K562 (cell line): Measurements from ENCODE around the gene NRG2.

Experiments
- ZKSCAN1 ChIP-seq: fragments of 150-350 bp; IDR thresholded peaks from 2 replicates; pipeline ENCODE4 v1.6.1; 2016; ENCODE audit warnings: low read depth, low read length
- ZNF224 ChIP-seq: sonication (generic); formaldehyde crosslinking; IDR thresholded peaks from 2 replicates; pipeline ENCODE4 v1.8.0; 2022; ENCODE audit warnings: mild to moderate bottlenecking, missing genetic modification reagents
- TF ChIP-seq, protein P1 (sequence below): conservative IDR thresholded peaks from 2 replicates; pipeline ENCODE4 v1.6.1; 2011; ENCODE audit warnings: low read depth, mild to moderate bottlenecking, low read length; ENCODE audit not compliant: control insufficient read depth

DNA sequence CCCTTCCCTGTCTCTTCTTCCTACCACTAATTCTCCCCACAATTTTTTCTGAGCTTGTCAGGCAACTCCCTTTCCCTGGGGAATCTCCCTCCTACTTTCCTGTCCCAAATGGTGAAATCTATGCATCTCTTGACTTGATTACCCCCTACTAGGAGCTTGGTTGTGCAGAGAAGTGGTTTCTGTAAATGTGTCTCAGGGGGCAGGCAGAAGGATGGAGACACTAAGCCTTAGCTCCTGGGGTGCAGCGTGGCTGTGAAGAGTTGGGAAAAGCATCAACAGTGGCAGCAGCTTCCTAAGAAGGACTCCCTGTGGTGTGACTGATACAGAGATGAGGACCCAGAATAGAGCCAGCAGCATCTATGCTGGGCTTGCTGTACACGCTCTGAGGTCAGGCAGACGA lies 62.3 kb downstream of the NRG2 start:
- no peak for TF ChIP-seq ZKSCAN1
- TF ChIP-seq, protein P1, sequence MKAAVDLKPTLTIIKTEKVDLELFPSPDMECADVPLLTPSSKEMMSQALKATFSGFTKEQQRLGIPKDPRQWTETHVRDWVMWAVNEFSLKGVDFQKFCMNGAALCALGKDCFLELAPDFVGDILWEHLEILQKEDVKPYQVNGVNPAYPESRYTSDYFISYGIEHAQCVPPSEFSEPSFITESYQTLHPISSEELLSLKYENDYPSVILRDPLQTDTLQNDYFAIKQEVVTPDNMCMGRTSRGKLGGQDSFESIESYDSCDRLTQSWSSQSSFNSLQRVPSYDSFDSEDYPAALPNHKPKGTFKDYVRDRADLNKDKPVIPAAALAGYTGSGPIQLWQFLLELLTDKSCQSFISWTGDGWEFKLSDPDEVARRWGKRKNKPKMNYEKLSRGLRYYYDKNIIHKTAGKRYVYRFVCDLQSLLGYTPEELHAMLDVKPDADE: no peak
- no peak for TF ChIP-seq ZNF224
